HG03066 (cell line): Measurements from ENCODE around the gene PDZRN3.

Experiments
- ATAC-seq: cut with Tn5 transposase; IDR thresholded peaks from one replicate; pipeline ENCODE4 v1.9.1; 2021; ENCODE audit warnings: low read depth; ENCODE audit not compliant: unreplicated experiment

The PDZRN3 gene

DNA sequence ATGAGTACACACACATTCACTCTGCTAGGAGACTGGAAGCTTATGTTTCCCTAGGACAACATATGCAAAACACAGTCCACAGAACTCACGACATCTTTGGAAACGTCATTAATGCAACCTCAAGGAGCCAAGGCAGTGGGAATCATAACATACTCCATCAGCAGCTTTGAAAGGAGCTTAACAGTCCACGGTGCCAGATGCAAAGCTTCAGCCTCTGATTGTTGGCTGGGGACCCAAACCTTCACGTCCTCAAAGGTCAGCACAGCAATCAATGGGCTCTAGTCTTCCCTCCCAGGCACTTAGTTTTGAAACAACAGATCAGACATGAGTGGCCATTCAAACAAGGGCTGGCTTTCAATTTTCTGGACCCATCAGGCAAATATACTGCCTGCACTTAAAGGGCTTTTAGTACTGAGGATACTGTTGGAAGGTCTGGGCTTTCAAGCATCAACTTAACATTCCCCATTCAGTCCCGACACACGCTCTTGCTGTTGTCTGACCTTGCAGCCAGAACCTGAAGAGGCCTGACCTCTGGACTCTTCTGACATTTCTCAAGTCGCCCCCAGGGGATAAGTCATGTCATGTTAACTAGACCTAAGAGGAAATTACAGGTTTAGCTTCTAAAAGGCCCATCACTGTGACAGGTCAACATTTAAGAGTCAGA is 223.0 kb downstream of the PDZRN3 start:
- ATAC-seq, result no peak

DNA sequence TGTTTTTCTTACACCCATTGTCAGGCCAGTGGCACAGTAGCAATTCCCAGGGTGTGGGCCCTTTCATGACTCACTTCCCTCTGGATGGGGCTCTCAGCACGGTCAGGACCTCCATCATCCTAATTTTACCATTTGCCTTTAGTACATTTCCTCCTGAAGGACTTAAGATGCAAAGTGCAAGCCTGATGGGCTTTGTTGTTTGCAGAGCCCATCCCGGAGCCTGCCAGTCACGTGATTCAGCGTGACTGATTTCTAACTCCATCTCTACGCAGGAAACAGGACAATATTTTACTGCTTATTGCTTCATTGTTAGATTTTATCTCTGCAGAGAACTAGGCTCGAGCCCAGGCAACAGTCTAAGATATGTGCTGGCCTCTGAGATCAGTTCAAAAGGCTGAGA is 223.7 kb downstream of the PDZRN3 start:
- ATAC-seq, result no peak

- no peak for ATAC-seq
Observed at GRCh38 chr3:73399666-73400253, 225.0 kb downstream of the PDZRN3 start.

- no peak for ATAC-seq
Observed at GRCh38 chr3:73399106-73399505, 225.6 kb downstream of the PDZRN3 start.

DNA sequence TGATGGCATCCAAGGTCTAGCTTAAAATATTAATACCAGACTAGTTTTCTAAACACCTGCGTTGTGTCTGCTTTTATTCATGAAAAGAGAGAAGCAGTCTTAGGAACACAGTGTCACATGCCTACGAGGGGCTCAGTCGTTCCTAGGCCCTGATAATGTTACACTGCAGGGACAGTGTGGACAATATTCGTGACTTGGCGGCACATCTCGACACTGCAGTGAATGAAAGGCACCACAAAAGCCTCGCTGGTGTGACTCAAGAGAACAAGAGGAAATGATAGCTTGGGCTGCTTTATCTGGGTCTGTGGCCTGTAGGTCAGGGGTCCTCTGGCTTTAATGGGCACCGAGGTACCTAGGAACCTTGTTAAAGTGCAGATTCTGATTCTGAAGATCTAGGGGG is 226.7 kb downstream of the PDZRN3 start:
- no peak for ATAC-seq

- ATAC-seq, result no peak
Observed at GRCh38 chr3:73394240-73394639, 230.5 kb downstream of the PDZRN3 start.

DNA sequence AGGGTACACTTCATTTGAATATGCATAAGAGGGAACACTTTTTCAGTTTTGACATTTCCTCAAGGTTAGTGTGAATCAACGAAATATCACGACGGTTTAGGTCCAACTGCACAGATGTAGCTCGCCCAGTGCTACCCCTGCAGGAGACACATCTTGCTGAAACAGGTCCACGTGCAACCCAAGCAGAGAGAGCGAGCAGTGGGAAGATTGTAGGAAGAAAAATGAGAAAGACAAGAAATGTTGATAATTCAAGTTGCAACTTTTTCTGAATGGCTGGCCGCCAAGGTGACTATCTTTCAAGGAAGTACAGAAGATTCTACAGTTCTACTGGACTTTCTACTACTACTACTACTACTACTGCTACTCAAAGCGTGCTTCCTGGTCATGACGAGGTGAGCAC is 231.7 kb downstream of the PDZRN3 start:
- ATAC-seq, result no peak

GRCh38 chr3:73391984-73392383 is 232.8 kb downstream of the PDZRN3 start:
- ATAC-seq, result no peak

GRCh38 chr3:73389928-73390327 is 234.8 kb downstream of the PDZRN3 start:
- no peak for ATAC-seq

GRCh38 chr3:73389117-73389813 is 235.5 kb downstream of the PDZRN3 start:
- no peak for ATAC-seq

GRCh38 chr3:73385568-73385967 is 239.2 kb downstream of the PDZRN3 start:
- no peak for ATAC-seq

DNA sequence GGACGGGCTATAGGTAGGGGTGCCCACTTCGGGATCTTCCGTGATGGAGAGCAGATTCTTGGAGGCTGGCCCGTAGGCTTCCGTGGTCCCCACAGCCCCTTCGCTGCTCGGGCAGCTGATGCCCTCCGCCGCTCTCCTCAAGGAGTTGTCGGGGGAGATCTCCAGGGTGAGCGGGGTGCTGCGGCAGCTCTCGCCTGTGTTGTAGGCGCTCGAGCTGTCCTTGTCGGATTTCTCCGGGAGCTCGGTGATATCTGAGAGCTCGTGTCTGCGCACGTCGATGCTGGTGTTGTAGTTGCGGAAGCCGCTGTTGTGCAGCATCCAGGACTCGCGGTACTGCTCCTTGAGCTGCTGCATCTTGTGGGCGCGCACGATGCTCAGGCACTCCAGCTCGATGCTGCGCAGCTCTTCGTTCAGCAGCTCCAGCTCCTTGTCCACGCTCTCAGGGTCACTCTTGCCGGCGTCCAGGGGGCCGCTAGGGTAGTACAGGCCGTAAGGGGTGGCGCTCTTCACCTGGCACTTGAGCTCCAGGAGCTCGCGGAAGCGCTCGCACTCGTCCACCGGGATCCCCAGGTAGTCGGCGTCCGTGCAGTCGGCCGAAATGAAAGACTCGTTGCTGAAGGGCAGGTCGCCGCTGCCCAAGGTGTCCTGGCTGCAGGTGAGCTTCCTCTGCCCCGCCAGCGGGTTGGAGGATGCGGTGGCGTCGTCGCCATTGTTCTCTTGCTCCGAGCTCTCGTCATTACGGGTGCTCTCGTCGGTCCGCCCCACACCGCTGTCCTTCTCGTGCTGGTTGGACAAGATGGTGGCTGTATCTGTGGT is 240.4 kb downstream of the PDZRN3 start:
- no peak for ATAC-seq

DNA sequence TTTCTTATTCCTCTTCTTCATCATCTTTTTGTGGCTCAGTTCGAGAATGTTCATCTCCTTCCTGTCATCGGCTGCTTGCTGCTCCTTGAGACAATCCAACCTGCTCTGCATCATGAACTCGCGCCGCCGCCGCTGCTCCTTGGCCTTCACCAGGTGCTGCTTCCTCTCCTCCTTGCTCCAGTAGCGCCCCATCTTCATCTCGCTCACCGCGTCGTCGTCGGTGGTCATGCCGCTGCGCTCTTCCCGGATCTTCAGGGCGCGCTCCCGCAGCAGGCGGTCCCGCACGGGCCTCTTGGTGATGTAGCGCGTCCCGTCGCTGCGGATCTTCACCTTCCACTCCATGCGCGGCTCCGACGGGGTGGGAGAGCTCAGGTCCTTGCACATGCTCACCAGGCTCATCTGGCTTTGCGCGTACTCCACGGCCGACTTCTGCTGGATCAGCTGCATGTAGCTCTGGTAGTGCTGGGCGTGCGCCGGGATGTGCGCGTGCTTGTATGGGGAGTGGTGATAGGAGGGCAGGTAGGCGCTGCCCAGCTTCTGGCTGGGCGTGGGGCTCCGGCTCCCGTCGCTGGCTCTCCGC is 241.2 kb downstream of the PDZRN3 start:
- ATAC-seq, result no peak

GRCh38 chr3:73381551-73381950 is 243.2 kb downstream of the PDZRN3 start:
- no peak for ATAC-seq

GRCh38 chr3:73380735-73381532 is 243.8 kb downstream of the PDZRN3 start:
- no peak for ATAC-seq

DNA sequence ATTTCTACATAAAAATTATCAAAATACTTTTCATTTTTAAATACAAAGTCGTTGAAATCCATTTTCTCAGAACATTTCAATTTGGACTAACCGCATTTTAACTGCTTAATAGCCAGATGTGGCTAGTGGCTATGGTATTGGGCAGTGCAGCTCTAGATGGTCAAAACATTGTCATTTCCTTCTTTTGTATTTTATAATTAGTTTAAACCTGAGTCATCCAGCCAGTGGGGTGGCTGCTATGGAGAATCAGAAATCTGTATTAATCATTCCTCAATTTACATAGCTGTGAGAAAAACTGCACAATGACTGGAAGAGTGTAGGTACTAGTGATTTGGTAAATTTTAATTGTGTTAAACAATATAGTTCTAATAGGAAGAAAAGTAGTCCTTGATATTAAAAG is 245.3 kb downstream of the PDZRN3 start:
- ATAC-seq, result no peak

DNA sequence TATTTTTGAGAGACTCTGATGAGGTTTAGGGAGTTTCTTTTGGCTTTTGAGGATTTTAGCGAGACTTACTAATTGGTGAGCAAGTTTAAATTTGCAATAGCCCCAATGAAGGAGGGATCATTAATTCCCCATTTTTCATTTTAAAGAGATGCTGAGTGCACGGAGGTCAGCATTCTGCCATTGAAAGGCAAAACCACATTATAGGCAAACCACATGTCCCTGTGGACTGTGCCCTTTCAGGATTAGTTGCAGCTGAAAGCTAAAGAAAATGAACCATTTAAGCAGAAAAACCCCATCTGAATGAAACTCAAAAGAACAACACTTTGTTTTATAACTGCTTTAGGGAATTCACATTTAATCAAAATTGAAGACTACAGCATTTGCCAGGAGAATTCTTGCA is 246.5 kb downstream of the PDZRN3 start:
- ATAC-seq, result no peak

- no peak for ATAC-seq
Observed at GRCh38 chr3:73365756-73366397, 258.9 kb downstream of the PDZRN3 start.

DNA sequence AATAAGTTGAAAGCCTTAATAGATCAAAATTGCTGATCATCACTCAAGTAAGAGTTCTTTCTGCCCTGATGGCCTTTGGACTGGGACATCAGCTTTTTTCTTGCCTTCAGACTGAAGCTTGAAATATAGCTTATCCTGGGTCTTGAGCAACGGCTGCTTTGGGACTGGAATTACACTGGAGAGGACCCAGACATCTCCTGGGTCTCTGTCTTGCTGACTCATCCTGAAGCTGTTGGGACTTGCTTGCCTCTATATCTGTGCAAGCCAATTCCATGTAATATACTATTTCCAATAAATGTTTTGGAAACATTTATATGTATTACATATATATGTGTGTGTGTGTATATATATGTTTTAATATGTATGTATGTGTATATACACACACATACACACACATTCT is 260.2 kb downstream of the PDZRN3 start:
- ATAC-seq, result no peak

DNA sequence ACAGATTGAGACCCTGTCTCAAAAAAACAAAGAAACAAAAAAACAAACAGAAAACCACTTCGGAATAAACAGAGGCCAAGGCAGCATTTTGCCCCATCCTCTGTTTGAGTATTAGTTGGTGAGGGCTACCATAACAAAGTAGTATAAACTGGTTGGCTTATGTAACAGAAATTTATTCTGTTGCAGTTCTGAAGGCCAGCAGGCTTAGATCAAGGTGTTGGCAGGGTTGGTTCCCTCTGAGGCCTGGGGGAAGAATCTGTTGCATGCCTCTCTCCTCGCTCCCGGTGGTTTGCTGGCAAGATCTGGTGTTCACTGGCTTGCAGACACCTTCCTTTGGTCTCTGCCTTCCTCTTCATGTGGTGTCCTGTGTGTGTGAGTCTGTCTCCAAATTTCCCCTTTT is 261.6 kb downstream of the PDZRN3 start:
- ATAC-seq, result no peak
